Measurements from ENCODE around the gene FBXO8. TPM values are rescaled to one million over a fixed set of nuclear protein-coding genes. Genes with fewer than 3 reads are reported as not detected.
A peak's percentile ranks its signal among the peaks of the same experiment; 100 is the strongest.

The FBXO8 gene
- total RNA-seq, 2 experiments from 2014 or later: 15.1 to 19.1 TPM

- intact Hi-C loops (cut with micrococcal nuclease): no loop called here
- TF ChIP-seq, protein P1, sequence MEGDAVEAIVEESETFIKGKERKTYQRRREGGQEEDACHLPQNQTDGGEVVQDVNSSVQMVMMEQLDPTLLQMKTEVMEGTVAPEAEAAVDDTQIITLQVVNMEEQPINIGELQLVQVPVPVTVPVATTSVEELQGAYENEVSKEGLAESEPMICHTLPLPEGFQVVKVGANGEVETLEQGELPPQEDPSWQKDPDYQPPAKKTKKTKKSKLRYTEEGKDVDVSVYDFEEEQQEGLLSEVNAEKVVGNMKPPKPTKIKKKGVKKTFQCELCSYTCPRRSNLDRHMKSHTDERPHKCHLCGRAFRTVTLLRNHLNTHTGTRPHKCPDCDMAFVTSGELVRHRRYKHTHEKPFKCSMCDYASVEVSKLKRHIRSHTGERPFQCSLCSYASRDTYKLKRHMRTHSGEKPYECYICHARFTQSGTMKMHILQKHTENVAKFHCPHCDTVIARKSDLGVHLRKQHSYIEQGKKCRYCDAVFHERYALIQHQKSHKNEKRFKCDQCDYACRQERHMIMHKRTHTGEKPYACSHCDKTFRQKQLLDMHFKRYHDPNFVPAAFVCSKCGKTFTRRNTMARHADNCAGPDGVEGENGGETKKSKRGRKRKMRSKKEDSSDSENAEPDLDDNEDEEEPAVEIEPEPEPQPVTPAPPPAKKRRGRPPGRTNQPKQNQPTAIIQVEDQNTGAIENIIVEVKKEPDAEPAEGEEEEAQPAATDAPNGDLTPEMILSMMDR (IDR thresholded peaks at IDR 0.05): no peak
- Mint-ChIP-seq H3K27me3 (no peaks in the 10 kb centered on the region), H3K4me1 (ENCODE audit: low read depth) (peaks cover 59% of the 10 kb centered on the region), H3K36me3 (ENCODE audit: low read depth) (peaks cover 9% of the 10 kb centered on the region), H3K4me3 (no peak overlapping the region), H3K27ac (no peak overlapping the region), H3K9me3 (no peaks in the 10 kb centered on the region)
- ATAC-seq (no peak), DNase-seq (no peak)
- ChIA-PET CTCF (interaction anchor here (1.1 kb wide), 1 partner anchor 11 kb away, joined by 4 read pairs; no protein-coding TSS in a partner anchor), POLR2A (no interaction called here)
Measured at GRCh38 chr4:174279433-174280155, 3.9 kb downstream of the FBXO8 start.

- intact Hi-C loops (cut with micrococcal nuclease): no loop called here
- POLR2A ChIA-PET: no interaction called here
- Mint-ChIP-seq H3K36me3 (ENCODE audit: low read depth) (peaks cover 10% of the 10 kb centered on the region), H3K27me3 (no peaks in the 10 kb centered on the region), H3K27ac (no peak overlapping the region), H3K4me1 (ENCODE audit: low read depth) (peaks cover 56% of the 10 kb centered on the region), H3K9me3 (no peaks in the 10 kb centered on the region), H3K4me3 (no peak overlapping the region)
- ATAC-seq (no peak), DNase-seq (peak; percentile 37)
- TF ChIP-seq, protein P1 (IDR thresholded peaks at IDR 0.05): no peak
- CTCF ChIA-PET: no interaction called here
Measured at GRCh38 chr4:174278467-174278866, 5.0 kb downstream of the FBXO8 start.

- ChIA-PET POLR2A (no interaction called here), CTCF (no interaction called here)
- Mint-ChIP-seq H3K4me1 (ENCODE audit: low read depth) (peaks cover 55% of the 10 kb centered on the region), H3K9me3 (no peaks in the 10 kb centered on the region), H3K27me3 (no peaks in the 10 kb centered on the region), H3K36me3 (ENCODE audit: low read depth) (peaks cover 10% of the 10 kb centered on the region), H3K4me3 (no peak overlapping the region), H3K27ac (no peak overlapping the region)
- TF ChIP-seq, protein P1 (IDR thresholded peaks at IDR 0.05): no peak
- no peak for ATAC-seq
- no peak for DNase-seq
- intact Hi-C loops (cut with micrococcal nuclease): no loop called here
Measured at GRCh38 chr4:174277433-174277832, 6.0 kb downstream of the FBXO8 start.

- ChIA-PET POLR2A (no interaction called here), CTCF (no interaction called here)
- Mint-ChIP-seq H3K36me3 (ENCODE audit: low read depth) (peaks cover 10% of the 10 kb centered on the region), H3K4me3 (no peak overlapping the region), H3K4me1 (ENCODE audit: low read depth) (peaks cover 34% of the 10 kb centered on the region), H3K27me3 (no peaks in the 10 kb centered on the region), H3K9me3 (no peaks in the 10 kb centered on the region), H3K27ac (no peak overlapping the region)
- DNase-seq (no peak), ATAC-seq (no peak)
- intact Hi-C loops (cut with micrococcal nuclease): no loop called here
- TF ChIP-seq, protein P1 (IDR thresholded peaks at IDR 0.05): no peak
Measured at GRCh38 chr4:174275101-174275500, 8.4 kb downstream of the FBXO8 start.

GRCh38 chr4:174274436-174274835, 9.0 kb downstream of the FBXO8 start:
- CTCF ChIA-PET: no interaction called here
- POLR2A ChIA-PET: interaction anchor here (0.6 kb wide), 1 partner anchor 108 kb away, joined by 4 read pairs; no protein-coding TSS in a partner anchor
- H3K27me3 Mint-ChIP-seq: no peaks in the 10 kb centered on the region

More at GRCh38 chr4:174274436-174274835, 9.0 kb downstream of the FBXO8 start:
- H3K36me3 Mint-ChIP-seq (ENCODE audit: low read depth): peaks cover 6% of the 10 kb centered on the region
- intact Hi-C loops (cut with micrococcal nuclease): no loop called here
- DNase-seq (no peak), ATAC-seq (no peak)
- H3K27ac Mint-ChIP-seq: no peak overlapping the region
- peaks cover 29% of the 10 kb centered on the region for H3K4me1 Mint-ChIP-seq (ENCODE audit: low read depth)
- H3K4me3 Mint-ChIP-seq: no peak overlapping the region
- H3K9me3 Mint-ChIP-seq: no peaks in the 10 kb centered on the region
- TF ChIP-seq, protein P1 (IDR thresholded peaks at IDR 0.05): no peak
